UCSD-AML1 (cell line): ENCODE results near the gene KIF1A.
"Not testable (repeated sequence)": the region's sequence is repeated elsewhere in the genome, so short reads cannot be mapped to it uniquely, and the experiment has no call there.

Source experiments
- DNase-seq: peaks from one replicate; lab custom pipeline; 2025; ENCODE audit not compliant: unreplicated experiment; lab: John Stamatoyannopoulos, UW

KIF1A gene

GRCh38 chr2:240707043-240707756 is 112.8 kb downstream of the KIF1A start:
- DNase-seq = no peak

GRCh38 chr2:240705204-240705791 is 114.7 kb downstream of the KIF1A start:
- DNase-seq = peak; percentile 46

GRCh38 chr2:240704651-240705050 is 115.4 kb downstream of the KIF1A start:
- no peak for DNase-seq

- DNase-seq = no peak
Measured at GRCh38 chr2:240703417-240704341, 116.3 kb downstream of the KIF1A start.

- DNase-seq = no peak
Measured at GRCh38 chr2:240702640-240703011, 117.4 kb downstream of the KIF1A start.

GRCh38 chr2:240701736-240702639 is 118.0 kb downstream of the KIF1A start:
- no peak for DNase-seq

GRCh38 chr2:240701091-240701735 is 118.8 kb downstream of the KIF1A start:
- DNase-seq = no peak

GRCh38 chr2:240700616-240701015 is 119.4 kb downstream of the KIF1A start:
- not testable (repeated sequence) for DNase-seq

- DNase-seq = not testable (repeated sequence)
Measured at GRCh38 chr2:240699835-240700234, 120.2 kb downstream of the KIF1A start.

GRCh38 chr2:240698852-240699561 is 121.0 kb downstream of the KIF1A start:
- DNase-seq = not testable (repeated sequence)

GRCh38 chr2:240696469-240696868 is 123.5 kb downstream of the KIF1A start:
- DNase-seq = not testable (repeated sequence)

GRCh38 chr2:240695593-240695992 is 124.4 kb downstream of the KIF1A start:
- DNase-seq = not testable (repeated sequence)

- DNase-seq = not testable (repeated sequence)
Measured at GRCh38 chr2:240694304-240694703, 125.7 kb downstream of the KIF1A start.

GRCh38 chr2:240692583-240693561 is 127.1 kb downstream of the KIF1A start:
- DNase-seq = not testable (repeated sequence)

- not testable (repeated sequence) for DNase-seq
Measured at GRCh38 chr2:240691631-240692420, 128.2 kb downstream of the KIF1A start, which contains the start of gene AQP12A. TSS of gene AQP12A (plus strand) at chr2:240691866. CDS start at chr2:240691914, 48 bp downstream.

GRCh38 chr2:240691075-240691427 is 129.0 kb downstream of the KIF1A start:
- not testable (repeated sequence) for DNase-seq

- not testable (repeated sequence) for DNase-seq
Measured at GRCh38 chr2:240690421-240691074, 129.5 kb downstream of the KIF1A start.
